GM23338 (cell line): ENCODE results near the gene HSPE1. TPM values are rescaled to one million over a fixed set of nuclear protein-coding genes. Genes with fewer than 3 reads are reported as not detected.

Experiments used
- ATAC-seq: fragments of 200-7000 bp; cut with Tn5 transposase; 3 replicates; pipeline ENCODE4 v1.9.1; 2020
- DNase-seq: peaks from one replicate; pipeline ENCODE4 v3.0.0-alpha.2; 2015; ENCODE audit warnings: low spot score
- H2AFZ ChIP-seq: fragments of 200-600 bp; sonication (generic); 2 replicates; pipeline ENCODE4 v1.8.0; 2016; ENCODE audit warnings: antibody characterized with exemption, mild to moderate bottlenecking, moderate library complexity
- H3F3A ChIP-seq: fragments of 200-600 bp; sonication (generic); replicated peaks from 2 replicates; pipeline ENCODE4 v1.8.0; 2017; ENCODE audit warnings: antibody characterized with exemption, mixed run types, low read depth
- H3K27ac ChIP-seq: fragments of 200-600 bp; sonication (generic); 2 replicates; pipeline ENCODE4 v1.6.1; 2016; ENCODE audit warnings: low read depth
- H3K27me3 ChIP-seq: fragments of 200-600 bp; sonication (generic); 2 replicates; pipeline ENCODE4 v1.8.0; 2016; ENCODE audit warnings: mild to moderate bottlenecking, mixed run types, moderate library complexity; ENCODE audit not compliant: insufficient read depth
- H3K36me3 ChIP-seq: fragments of 200-600 bp; sonication (generic); 2 replicates; pipeline ENCODE4 v1.8.0; 2016; ENCODE audit warnings: mild to moderate bottlenecking; ENCODE audit not compliant: insufficient read depth
- H3K4me1 ChIP-seq: fragments of 200-600 bp; sonication (generic); 2 replicates; pipeline ENCODE4 v1.8.0; 2016; ENCODE audit warnings: mild to moderate bottlenecking, moderate library complexity; ENCODE audit not compliant: insufficient read depth
- H3K4me2 ChIP-seq: fragments of 200-600 bp; sonication (generic); 2 replicates; pipeline ENCODE4 v1.7.1; 2017; ENCODE audit warnings: mixed run types
- H3K4me3 ChIP-seq: fragments of 200-600 bp; sonication (generic); 2 replicates; pipeline ENCODE4 v1.6.1; 2016; ENCODE audit warnings: mixed run types
- H3K79me2 ChIP-seq: fragments of 200-600 bp; sonication (generic); replicated peaks from 2 replicates; pipeline ENCODE4 v1.8.0; 2017; ENCODE audit warnings: mild to moderate bottlenecking; ENCODE audit not compliant: insufficient read depth
- H3K9me2 ChIP-seq: fragments of 200-600 bp; sonication (generic); 2 replicates; pipeline ENCODE4 v1.8.0; 2017; ENCODE audit not compliant: insufficient read depth
- H4K20me1 ChIP-seq: fragments of 200-600 bp; sonication (generic); replicated peaks from 2 replicates; pipeline ENCODE4 v1.8.0; 2017; ENCODE audit warnings: mild to moderate bottlenecking; ENCODE audit not compliant: insufficient read depth
- H3K27ac Mint-ChIP-seq: 2 replicates; pipeline ENCODE4 v1.8.0; 2020; ENCODE audit warnings: inconsistent platforms, mild to moderate bottlenecking, moderate library complexity, mixed read lengths
- H3K27me3 Mint-ChIP-seq: 3 replicates; pipeline ENCODE4 v1.8.0; 2022; ENCODE audit warnings: low read depth, mild to moderate bottlenecking, moderate library complexity, mixed read lengths, inconsistent platforms; ENCODE audit not compliant: insufficient read depth, poor library complexity
- H3K36me3 Mint-ChIP-seq: 3 replicates; pipeline ENCODE4 v1.8.0; 2021; ENCODE audit warnings: low read depth, mild to moderate bottlenecking, inconsistent platforms, moderate library complexity, mixed read lengths
- H3K4me1 Mint-ChIP-seq: 3 replicates; pipeline ENCODE4 v1.8.0; 2020; ENCODE audit warnings: mild to moderate bottlenecking, inconsistent platforms, mixed read lengths
- H3K4me3 Mint-ChIP-seq: 3 replicates; pipeline ENCODE4 v1.8.0; 2021; ENCODE audit warnings: moderate library complexity, mild to moderate bottlenecking, inconsistent platforms, mixed read lengths
- H3K9me3 Mint-ChIP-seq: 3 replicates; pipeline ENCODE4 v1.8.0; 2020; ENCODE audit warnings: moderate library complexity, mild to moderate bottlenecking, inconsistent platforms, mixed read lengths
- CREB1 ChIP-seq: fragments of 250-450 bp; sonication (Bioruptor Pico); IDR thresholded peaks from 2 replicates; pipeline ENCODE4 v1.5.0; 2020; ENCODE audit warnings: low read depth, mild to moderate bottlenecking, moderate library complexity
- EZH2 ChIP-seq: fragments of 200-600 bp; sonication (generic); IDR thresholded peaks from one replicate; pipeline ENCODE4 v1.8.0; 2017; ENCODE audit warnings: antibody characterized with exemption, mild to moderate bottlenecking, low read depth; ENCODE audit not compliant: unreplicated experiment
- EZH2phosphoT487 ChIP-seq: fragments of 200-600 bp; sonication (generic); IDR thresholded peaks from one replicate; pipeline ENCODE4 v1.8.1; 2018; ENCODE audit warnings: antibody characterized with exemption; ENCODE audit not compliant: unreplicated experiment
- JUNB ChIP-seq: IDR thresholded peaks from one replicate; pipeline ENCODE4 v1.6.1; 2016; ENCODE audit warnings: antibody characterized with exemption; ENCODE audit not compliant: unreplicated experiment
- NANOG ChIP-seq: IDR thresholded peaks from 2 replicates; pipeline ENCODE4 v1.6.1; 2016; ENCODE audit warnings: antibody characterized with exemption, borderline replicate concordance
- POLR2AphosphoS5 ChIP-seq: IDR thresholded peaks from 2 replicates; pipeline ENCODE4 v1.6.1; 2016; ENCODE audit warnings: antibody characterized with exemption, low read depth
- REST ChIP-seq: IDR thresholded peaks from one replicate; pipeline ENCODE4 v1.6.1; 2018; ENCODE audit warnings: antibody characterized with exemption; ENCODE audit not compliant: unreplicated experiment
- STAT1 ChIP-seq: IDR thresholded peaks from one replicate; pipeline ENCODE4 v1.6.1; 2016; ENCODE audit warnings: antibody characterized with exemption; ENCODE audit not compliant: unreplicated experiment
- ZNF114 ChIP-seq: fragments of 250-450 bp; sonication (Bioruptor Pico); IDR thresholded peaks from 2 replicates; pipeline ENCODE4 v1.5.0; 2020; ENCODE audit warnings: mild to moderate bottlenecking, moderate library complexity
- ZNF331 ChIP-seq: fragments of 250-450 bp; sonication (Bioruptor Pico); IDR thresholded peaks from 2 replicates; pipeline ENCODE4 v1.5.0; 2020; ENCODE audit warnings: low read depth, mild to moderate bottlenecking, moderate library complexity
- polyA plus RNA-seq: library from polyadenylated mRNA; unstranded; fragments of >200 nt; fragmentation: Nextera tagmentation; extraction: Ambion mirVana; gene quantifications from 2 replicates; pipeline ENCODE4 v1.2.1, GENCODE V29; 2016
- total RNA-seq: library from RNA; depleted of rRNA; stranded (reverse); fragments of >200 nt; shearing (Covaris generic); gene quantifications from 2 replicates; pipeline ENCODE4 v1.2.3, GENCODE V29; 2014
- TF ChIP-seq, protein P1 (sequence below): fragments of 250-450 bp; sonication (Bioruptor Pico); IDR thresholded peaks from 2 replicates; pipeline ENCODE4 v1.5.0; 2020; ENCODE audit warnings: mild to moderate bottlenecking, moderate library complexity
- TF ChIP-seq, protein P2 (sequence below): IDR thresholded peaks from 2 replicates; pipeline ENCODE4 v1.6.1; 2016; ENCODE audit warnings: antibody characterized with exemption
- TF ChIP-seq, protein P3 (sequence below), 2 experiments: fragments of 200-600 bp in 1 of 2; sonication (generic) in 1 of 2; conservative IDR thresholded peaks; 2 replicates each; pipeline versions ENCODE4 v1.5.1 to v1.6.1; 2016 to 2017; ENCODE audit warnings: antibody characterized with exemption in 2 of 2, low read depth in 2 of 2, mild to moderate bottlenecking in 2 of 2, moderate library complexity in 1 of 2

The HSPE1 gene
- total and polyA plus RNA-seq, 2 experiments from 2014 or later = 328 to 1,529 TPM

GRCh38 chr2:197538412-197538811 is 38.2 kb downstream of the HSPE1 start:
- DNase-seq (no peak), ATAC-seq (no peak)
- no peak overlapping the region for H3K4me2 ChIP-seq
- H3K27me3 Mint-ChIP-seq = no peaks in the 10 kb centered on the region
- H3K27ac Mint-ChIP-seq = no peak overlapping the region
- 0 out of 2 replicates have a peak, but pooled peaks cover 2% of the 10 kb centered on the region for H3F3A ChIP-seq
- H3K4me1 ChIP-seq = peaks cover 7% of the 10 kb centered on the region
- H3K4me3 Mint-ChIP-seq = no peak overlapping the region
- no peak overlapping the region for H2AFZ ChIP-seq
- peaks cover 8% of the 10 kb centered on the region; the same call in 2 of the 3 replicates for H3K4me1 Mint-ChIP-seq
- H3K79me2 ChIP-seq = peaks cover 32% of the 10 kb centered on the region
- H4K20me1 ChIP-seq = no peaks in the 10 kb centered on the region; the same call in none of the 2 replicates
- H3K36me3 Mint-ChIP-seq = peaks cover 82% of the 10 kb centered on the region
- no peak overlapping the region for H3K4me3 ChIP-seq
- H3K27ac ChIP-seq = no peak overlapping the region
- no peaks in the 10 kb centered on the region for H3K9me2 ChIP-seq
- no peak for TF ChIP-seq ZNF114 (CRISPR knock-in tag)
- TF ChIP-seq EZH2 = no peak
- TF ChIP-seq, protein P1, sequence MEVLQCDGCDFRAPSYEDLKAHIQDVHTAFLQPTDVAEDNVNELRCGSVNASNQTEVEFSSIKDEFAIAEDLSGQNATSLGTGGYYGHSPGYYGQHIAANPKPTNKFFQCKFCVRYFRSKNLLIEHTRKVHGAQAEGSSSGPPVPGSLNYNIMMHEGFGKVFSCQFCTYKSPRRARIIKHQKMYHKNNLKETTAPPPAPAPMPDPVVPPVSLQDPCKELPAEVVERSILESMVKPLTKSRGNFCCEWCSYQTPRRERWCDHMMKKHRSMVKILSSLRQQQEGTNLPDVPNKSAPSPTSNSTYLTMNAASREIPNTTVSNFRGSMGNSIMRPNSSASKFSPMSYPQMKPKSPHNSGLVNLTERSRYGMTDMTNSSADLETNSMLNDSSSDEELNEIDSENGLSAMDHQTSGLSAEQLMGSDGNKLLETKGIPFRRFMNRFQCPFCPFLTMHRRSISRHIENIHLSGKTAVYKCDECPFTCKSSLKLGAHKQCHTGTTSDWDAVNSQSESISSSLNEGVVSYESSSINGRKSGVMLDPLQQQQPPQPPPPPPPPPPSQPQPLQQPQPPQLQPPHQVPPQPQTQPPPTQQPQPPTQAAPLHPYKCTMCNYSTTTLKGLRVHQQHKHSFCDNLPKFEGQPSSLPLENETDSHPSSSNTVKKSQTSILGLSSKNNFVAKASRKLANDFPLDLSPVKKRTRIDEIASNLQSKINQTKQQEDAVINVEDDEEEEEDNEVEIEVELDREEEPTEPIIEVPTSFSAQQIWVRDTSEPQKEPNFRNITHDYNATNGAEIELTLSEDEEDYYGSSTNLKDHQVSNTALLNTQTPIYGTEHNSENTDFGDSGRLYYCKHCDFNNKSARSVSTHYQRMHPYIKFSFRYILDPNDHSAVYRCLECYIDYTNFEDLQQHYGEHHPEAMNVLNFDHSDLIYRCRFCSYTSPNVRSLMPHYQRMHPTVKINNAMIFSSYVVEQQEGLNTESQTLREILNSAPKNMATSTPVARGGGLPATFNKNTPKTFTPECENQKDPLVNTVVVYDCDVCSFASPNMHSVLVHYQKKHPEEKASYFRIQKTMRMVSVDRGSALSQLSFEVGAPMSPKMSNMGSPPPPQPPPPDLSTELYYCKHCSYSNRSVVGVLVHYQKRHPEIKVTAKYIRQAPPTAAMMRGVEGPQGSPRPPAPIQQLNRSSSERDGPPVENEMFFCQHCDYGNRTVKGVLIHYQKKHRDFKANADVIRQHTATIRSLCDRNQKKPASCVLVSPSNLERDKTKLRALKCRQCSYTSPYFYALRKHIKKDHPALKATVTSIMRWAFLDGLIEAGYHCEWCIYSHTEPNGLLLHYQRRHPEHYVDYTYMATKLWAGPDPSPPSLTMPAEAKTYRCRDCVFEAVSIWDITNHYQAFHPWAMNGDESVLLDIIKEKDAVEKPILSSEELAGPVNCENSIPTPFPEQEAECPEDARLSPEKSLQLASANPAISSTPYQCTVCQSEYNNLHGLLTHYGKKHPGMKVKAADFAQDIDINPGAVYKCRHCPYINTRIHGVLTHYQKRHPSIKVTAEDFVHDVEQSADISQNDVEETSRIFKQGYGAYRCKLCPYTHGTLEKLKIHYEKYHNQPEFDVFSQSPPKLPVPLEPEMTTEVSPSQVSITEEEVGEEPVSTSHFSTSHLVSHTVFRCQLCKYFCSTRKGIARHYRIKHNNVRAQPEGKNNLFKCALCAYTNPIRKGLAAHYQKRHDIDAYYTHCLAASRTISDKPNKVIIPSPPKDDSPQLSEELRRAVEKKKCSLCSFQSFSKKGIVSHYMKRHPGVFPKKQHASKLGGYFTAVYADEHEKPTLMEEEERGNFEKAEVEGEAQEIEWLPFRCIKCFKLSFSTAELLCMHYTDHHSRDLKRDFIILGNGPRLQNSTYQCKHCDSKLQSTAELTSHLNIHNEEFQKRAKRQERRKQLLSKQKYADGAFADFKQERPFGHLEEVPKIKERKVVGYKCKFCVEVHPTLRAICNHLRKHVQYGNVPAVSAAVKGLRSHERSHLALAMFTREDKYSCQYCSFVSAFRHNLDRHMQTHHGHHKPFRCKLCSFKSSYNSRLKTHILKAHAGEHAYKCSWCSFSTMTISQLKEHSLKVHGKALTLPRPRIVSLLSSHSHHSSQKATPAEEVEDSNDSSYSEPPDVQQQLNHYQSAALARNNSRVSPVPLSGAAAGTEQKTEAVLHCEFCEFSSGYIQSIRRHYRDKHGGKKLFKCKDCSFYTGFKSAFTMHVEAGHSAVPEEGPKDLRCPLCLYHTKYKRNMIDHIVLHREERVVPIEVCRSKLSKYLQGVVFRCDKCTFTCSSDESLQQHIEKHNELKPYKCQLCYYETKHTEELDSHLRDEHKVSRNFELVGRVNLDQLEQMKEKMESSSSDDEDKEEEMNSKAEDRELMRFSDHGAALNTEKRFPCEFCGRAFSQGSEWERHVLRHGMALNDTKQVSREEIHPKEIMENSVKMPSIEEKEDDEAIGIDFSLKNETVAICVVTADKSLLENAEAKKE (CRISPR knock-in tag) = no peak
- no peak for TF ChIP-seq ZNF331 (CRISPR knock-in tag)
- TF ChIP-seq STAT1 = no peak
- TF ChIP-seq, protein P2, sequence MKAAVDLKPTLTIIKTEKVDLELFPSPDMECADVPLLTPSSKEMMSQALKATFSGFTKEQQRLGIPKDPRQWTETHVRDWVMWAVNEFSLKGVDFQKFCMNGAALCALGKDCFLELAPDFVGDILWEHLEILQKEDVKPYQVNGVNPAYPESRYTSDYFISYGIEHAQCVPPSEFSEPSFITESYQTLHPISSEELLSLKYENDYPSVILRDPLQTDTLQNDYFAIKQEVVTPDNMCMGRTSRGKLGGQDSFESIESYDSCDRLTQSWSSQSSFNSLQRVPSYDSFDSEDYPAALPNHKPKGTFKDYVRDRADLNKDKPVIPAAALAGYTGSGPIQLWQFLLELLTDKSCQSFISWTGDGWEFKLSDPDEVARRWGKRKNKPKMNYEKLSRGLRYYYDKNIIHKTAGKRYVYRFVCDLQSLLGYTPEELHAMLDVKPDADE = no peak
- TF ChIP-seq, protein P3, sequence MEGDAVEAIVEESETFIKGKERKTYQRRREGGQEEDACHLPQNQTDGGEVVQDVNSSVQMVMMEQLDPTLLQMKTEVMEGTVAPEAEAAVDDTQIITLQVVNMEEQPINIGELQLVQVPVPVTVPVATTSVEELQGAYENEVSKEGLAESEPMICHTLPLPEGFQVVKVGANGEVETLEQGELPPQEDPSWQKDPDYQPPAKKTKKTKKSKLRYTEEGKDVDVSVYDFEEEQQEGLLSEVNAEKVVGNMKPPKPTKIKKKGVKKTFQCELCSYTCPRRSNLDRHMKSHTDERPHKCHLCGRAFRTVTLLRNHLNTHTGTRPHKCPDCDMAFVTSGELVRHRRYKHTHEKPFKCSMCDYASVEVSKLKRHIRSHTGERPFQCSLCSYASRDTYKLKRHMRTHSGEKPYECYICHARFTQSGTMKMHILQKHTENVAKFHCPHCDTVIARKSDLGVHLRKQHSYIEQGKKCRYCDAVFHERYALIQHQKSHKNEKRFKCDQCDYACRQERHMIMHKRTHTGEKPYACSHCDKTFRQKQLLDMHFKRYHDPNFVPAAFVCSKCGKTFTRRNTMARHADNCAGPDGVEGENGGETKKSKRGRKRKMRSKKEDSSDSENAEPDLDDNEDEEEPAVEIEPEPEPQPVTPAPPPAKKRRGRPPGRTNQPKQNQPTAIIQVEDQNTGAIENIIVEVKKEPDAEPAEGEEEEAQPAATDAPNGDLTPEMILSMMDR (conservative IDR thresholded peaks at IDR 0.05; ENCODE audit: low read depth in 2 of 2) = no peak
- no peak for TF ChIP-seq REST
- no peak for TF ChIP-seq NANOG
- TF ChIP-seq JUNB = no peak
- TF ChIP-seq EZH2phosphoT487 = no peak
- no peak for TF ChIP-seq CREB1 (CRISPR knock-in tag)
- TF ChIP-seq POLR2AphosphoS5 = no peak
- no peaks in the 10 kb centered on the region for H3K27me3 ChIP-seq
- H3K9me3 Mint-ChIP-seq = no peaks in the 10 kb centered on the region
- H3K36me3 ChIP-seq = peaks cover 18% of the 10 kb centered on the region; the same call in 1 of the 2 replicates
